ENCODE measurements around the gene NLRC3.

- TF ChIP-seq POLR2A (IDR thresholded peaks at IDR 0.05) = no peak
- TF ChIP-seq, protein P1, sequence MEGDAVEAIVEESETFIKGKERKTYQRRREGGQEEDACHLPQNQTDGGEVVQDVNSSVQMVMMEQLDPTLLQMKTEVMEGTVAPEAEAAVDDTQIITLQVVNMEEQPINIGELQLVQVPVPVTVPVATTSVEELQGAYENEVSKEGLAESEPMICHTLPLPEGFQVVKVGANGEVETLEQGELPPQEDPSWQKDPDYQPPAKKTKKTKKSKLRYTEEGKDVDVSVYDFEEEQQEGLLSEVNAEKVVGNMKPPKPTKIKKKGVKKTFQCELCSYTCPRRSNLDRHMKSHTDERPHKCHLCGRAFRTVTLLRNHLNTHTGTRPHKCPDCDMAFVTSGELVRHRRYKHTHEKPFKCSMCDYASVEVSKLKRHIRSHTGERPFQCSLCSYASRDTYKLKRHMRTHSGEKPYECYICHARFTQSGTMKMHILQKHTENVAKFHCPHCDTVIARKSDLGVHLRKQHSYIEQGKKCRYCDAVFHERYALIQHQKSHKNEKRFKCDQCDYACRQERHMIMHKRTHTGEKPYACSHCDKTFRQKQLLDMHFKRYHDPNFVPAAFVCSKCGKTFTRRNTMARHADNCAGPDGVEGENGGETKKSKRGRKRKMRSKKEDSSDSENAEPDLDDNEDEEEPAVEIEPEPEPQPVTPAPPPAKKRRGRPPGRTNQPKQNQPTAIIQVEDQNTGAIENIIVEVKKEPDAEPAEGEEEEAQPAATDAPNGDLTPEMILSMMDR (IDR thresholded peaks at IDR 0.05) = no peak
- TF ChIP-seq EP300 (IDR thresholded peaks at IDR 0.05) = no peak
- no peak for TF ChIP-seq POLR2AphosphoS5 (IDR thresholded peaks at IDR 0.05)
These were observed 10.2 kb downstream of the NLRC3 start for GRCh38 chr16:3566990-3567389.

All from upper lobe of left lung (tissue), 4 donors.